ENCODE measurements around the gene BBS1.

DNA sequence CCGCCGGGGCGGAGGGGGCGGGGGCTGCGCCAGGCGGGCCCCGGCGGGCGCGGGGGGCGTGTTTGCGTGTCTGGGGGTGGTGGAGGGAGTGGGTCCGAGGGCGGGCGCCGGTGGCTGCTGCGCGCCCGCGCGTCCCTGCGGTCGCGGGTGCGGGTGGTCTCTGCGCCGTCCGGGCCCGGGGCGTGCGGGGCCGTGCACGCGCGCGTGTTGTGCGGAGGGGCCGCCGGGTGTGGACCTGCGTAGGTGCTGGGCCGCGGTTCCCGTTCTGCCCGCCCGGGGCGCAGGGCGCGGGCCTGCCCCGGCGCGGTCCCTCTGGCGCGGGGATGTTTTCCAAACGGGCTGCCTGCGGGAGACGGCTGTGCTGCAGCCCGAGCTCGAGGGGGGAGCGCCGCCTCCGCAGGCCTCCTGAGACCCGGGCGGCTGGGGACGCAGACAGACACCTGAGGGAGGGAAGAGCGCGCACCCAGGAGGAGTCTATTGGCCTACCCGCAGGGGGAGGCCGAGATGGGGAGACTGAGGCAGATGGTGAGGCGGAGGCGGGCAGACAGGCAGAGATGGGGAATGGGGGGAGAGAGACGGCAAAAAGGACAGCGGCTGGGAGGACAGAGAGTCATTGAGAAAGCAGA, 43.3 kb upstream of the BBS1 start:
- TF ChIP-seq, protein P1, sequence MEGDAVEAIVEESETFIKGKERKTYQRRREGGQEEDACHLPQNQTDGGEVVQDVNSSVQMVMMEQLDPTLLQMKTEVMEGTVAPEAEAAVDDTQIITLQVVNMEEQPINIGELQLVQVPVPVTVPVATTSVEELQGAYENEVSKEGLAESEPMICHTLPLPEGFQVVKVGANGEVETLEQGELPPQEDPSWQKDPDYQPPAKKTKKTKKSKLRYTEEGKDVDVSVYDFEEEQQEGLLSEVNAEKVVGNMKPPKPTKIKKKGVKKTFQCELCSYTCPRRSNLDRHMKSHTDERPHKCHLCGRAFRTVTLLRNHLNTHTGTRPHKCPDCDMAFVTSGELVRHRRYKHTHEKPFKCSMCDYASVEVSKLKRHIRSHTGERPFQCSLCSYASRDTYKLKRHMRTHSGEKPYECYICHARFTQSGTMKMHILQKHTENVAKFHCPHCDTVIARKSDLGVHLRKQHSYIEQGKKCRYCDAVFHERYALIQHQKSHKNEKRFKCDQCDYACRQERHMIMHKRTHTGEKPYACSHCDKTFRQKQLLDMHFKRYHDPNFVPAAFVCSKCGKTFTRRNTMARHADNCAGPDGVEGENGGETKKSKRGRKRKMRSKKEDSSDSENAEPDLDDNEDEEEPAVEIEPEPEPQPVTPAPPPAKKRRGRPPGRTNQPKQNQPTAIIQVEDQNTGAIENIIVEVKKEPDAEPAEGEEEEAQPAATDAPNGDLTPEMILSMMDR (conservative IDR thresholded peaks at IDR 0.05 in 1 of 2, IDR thresholded peaks at IDR 0.05 in 1 of 2; ENCODE audit: extremely low read depth in 1 of 2, insufficient read depth in 1 of 2, low read depth in 1 of 2, low read length in 2 of 2) = peak in 1 of 2 donors; percentile 13
- TF ChIP-seq EZH2 (IDR thresholded peaks at IDR 0.05; ENCODE audit: borderline replicate concordance, low read length) = no peak

Data from mammary epithelial cell (primary cell).